Activated CD4-positive, alpha-beta T cell treated with anti-CD3 and anti-CD28 coated beads for 36 hours (primary cell): Measurements from ENCODE around the gene CLEC1B. TPM values are rescaled to one million over a fixed set of nuclear protein-coding genes. Genes with fewer than 3 reads are reported as not detected.
"Not testable (repeated sequence)": the region's sequence is repeated elsewhere in the genome, so short reads cannot be mapped to it uniquely, and the experiment has no call there.

ENCODE experiments used
- ATAC-seq: fragments of 200-7000 bp; cut with Tn5 transposase; one replicate; pipeline ENCODE4 v1.10.0; 2021; ENCODE audit warnings: mild to moderate bottlenecking, moderate library complexity
- CTCF ChIA-PET: fragments of 350-600 bp; sonication (Branson Sonifier 250); formaldehyde crosslinking; loops from one replicate; lab custom pipeline; 2021; ENCODE audit warnings: antibody characterized with exemption; lab: Charles Lee
- POLR2A ChIA-PET: fragments of 350-600 bp; sonication (Branson Sonifier 250); formaldehyde crosslinking; loops from one replicate; lab custom pipeline; 2021; ENCODE audit warnings: antibody characterized with exemption, inconsistent platforms; lab: Charles Lee
- DNase-seq: peaks from one replicate; pipeline ENCODE4 v3.0.0-alpha.2; 2020
- H3K27ac Mint-ChIP-seq: one replicate; pipeline ENCODE4 v1.8.0; 2021; ENCODE audit warnings: mixed read lengths
- H3K27me3 Mint-ChIP-seq: one replicate; pipeline ENCODE4 v1.8.0; 2021; ENCODE audit warnings: mixed read lengths
- H3K36me3 Mint-ChIP-seq: one replicate; pipeline ENCODE4 v1.8.0; 2021; ENCODE audit warnings: low read depth, mixed read lengths
- H3K4me1 Mint-ChIP-seq: one replicate; pipeline ENCODE4 v1.8.0; 2021; ENCODE audit warnings: mixed read lengths
- H3K4me3 Mint-ChIP-seq: one replicate; pipeline ENCODE4 v1.8.0; 2021; ENCODE audit warnings: mild to moderate bottlenecking, moderate library complexity, mixed read lengths
- H3K9me3 Mint-ChIP-seq: one replicate; pipeline ENCODE4 v1.8.0; 2021; ENCODE audit warnings: low read depth, mixed read lengths
- intact Hi-C, 2 experiments: fragments of 100-400 bp; cut with DNase I in 1 of 2; cut with micrococcal nuclease in 1 of 2; formaldehyde crosslinking; loops; one replicate each; pipeline versions ENCODE4 v1.14.2 to v1.15.1; 2022 to 2024; cut with DNase I, micrococcal nuclease
- total RNA-seq, 2 experiments: library from RNA; stranded (reverse); gene quantifications; one replicate each; pipeline ENCODE4 v1.2.3, GENCODE V29; 2021

The CLEC1B gene
- total RNA-seq, result not detected

DNA sequence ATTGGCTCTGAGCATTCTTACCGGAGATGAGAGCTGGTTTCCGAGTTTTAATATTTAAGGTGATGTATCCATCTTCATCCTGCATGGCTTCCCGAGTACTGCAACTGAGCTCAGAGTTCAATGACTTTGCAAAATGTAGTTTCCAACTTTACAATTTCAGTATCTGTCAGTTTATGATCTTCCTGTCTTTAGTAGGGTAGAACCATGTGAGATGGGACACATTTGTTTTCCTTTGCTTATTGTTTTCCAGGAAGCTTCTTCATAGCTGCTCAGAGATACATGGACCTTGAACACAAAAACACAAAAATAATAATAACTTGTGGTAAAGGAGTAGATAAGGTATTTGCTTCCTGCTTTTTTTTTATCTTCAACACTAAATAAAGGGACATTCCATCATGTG, at the start of gene CLEC1B:
Gene CLEC1B (minus strand): TSS at position 106 of the 400 bp plus-strand sequence. CDS start 21 bp downstream, at position 85.
- Mint-ChIP-seq H3K4me3 (no peak within 1 kb of the TSS), H3K27ac (no peak within 1 kb of the TSS), H3K27me3 (peaks cover 3% of the 10 kb centered on the region), H3K4me1 (no peaks in the 10 kb centered on the region), H3K9me3 (no peaks in the 10 kb centered on the region), H3K36me3 (no peaks in the 10 kb centered on the region)
- ChIA-PET POLR2A (no interaction called here), CTCF (interaction anchor here (0.6 to 1.5 kb wide), 5 partner anchors 8 to 185 kb away, joined by 3 to 6 read pairs (median 3); partner anchors contain the start of gene CLEC12B)
- ATAC-seq, result no peak
- no peak for DNase-seq
- intact Hi-C loops, result no loop called here

DNA sequence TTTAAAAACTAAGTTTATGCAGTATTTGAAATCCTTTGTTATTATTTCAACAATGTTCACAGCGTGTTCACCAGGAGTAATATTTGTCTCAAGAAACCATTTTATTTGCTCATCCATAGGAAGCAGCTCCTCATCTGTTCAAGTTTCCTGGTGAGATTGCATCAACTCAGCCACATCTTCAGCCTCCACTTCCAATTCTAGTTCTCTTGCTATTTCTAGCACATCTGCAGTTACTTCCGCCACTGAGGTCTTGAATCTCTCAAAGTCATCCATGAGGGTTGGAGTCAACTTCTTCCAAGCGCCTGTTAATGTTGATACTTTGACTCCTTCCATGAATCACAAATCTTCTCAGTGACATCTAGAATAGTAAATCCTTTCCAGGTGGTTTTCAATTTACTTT, 49.6 kb upstream of the CLEC1B start:
- intact Hi-C loops, result no loop called here
- Mint-ChIP-seq H3K27ac (no peak overlapping the region), H3K4me1 (peaks cover 6% of the 10 kb centered on the region), H3K4me3 (no peak overlapping the region), H3K36me3 (no peaks in the 10 kb centered on the region), H3K9me3 (no peaks in the 10 kb centered on the region), H3K27me3 (peaks cover 21% of the 10 kb centered on the region)
- POLR2A ChIA-PET, result no interaction called here
- no peak for DNase-seq
- no peak for ATAC-seq
- CTCF ChIA-PET, result interaction anchor here (1.3 kb wide), 1 partner anchor 234 kb away, joined by 4 read pairs; no protein-coding TSS in a partner anchor

- DNase-seq, result no peak
- Mint-ChIP-seq H3K9me3 (no peaks in the 10 kb centered on the region), H3K36me3 (no peaks in the 10 kb centered on the region), H3K27me3 (peaks cover 13% of the 10 kb centered on the region), H3K4me1 (no peaks in the 10 kb centered on the region), H3K4me3 (no peak overlapping the region), H3K27ac (no peak overlapping the region)
- no peak for ATAC-seq
- POLR2A ChIA-PET, result no interaction called here
- CTCF ChIA-PET, result interaction anchor here (1.0 to 1.2 kb wide), 3 partner anchors 22 to 225 kb away, joined by 3 read pairs; partner anchors contain the start of gene CLEC12B
- intact Hi-C loops, result no loop called here
Observed at GRCh38 chr12:10042167-10042566, 43.2 kb upstream of the CLEC1B start.

GRCh38 chr12:10033783-10034545, 35.0 kb upstream of the CLEC1B start:
- DNase-seq (no peak), ATAC-seq (no peak)
- H3K9me3 Mint-ChIP-seq, result no peaks in the 10 kb centered on the region
- POLR2A ChIA-PET, result no interaction called here
- H3K4me1 Mint-ChIP-seq, result no peaks in the 10 kb centered on the region
- no peaks in the 10 kb centered on the region for H3K36me3 Mint-ChIP-seq
- H3K27ac Mint-ChIP-seq, result no peak overlapping the region
- no peak overlapping the region for H3K4me3 Mint-ChIP-seq
- H3K27me3 Mint-ChIP-seq, result peaks cover 2% of the 10 kb centered on the region
- intact Hi-C loops, result loop anchor here (1.0 to 5.0 kb wide), 2 partner anchors 106 to 108 kb away; no protein-coding TSS in a partner anchor
- CTCF ChIA-PET, result interaction anchor here (0.7 to 1.8 kb wide), 7 partner anchors 11 to 118 kb away, joined by 3 to 14 read pairs (median 3); partner anchors contain the start of genes CLEC12B and CLEC7A

GRCh38 chr12:10031771-10032175, 32.9 kb upstream of the CLEC1B start:
- Mint-ChIP-seq H3K4me3 (no peak overlapping the region), H3K27ac (no peak overlapping the region), H3K36me3 (no peaks in the 10 kb centered on the region), H3K27me3 (no peaks in the 10 kb centered on the region), H3K4me1 (no peaks in the 10 kb centered on the region), H3K9me3 (no peaks in the 10 kb centered on the region)
- ChIA-PET CTCF (interaction anchor here (0.8 kb wide), 1 partner anchor 46 kb away, joined by 3 read pairs; no protein-coding TSS in a partner anchor), POLR2A (no interaction called here)
- intact Hi-C loops, result loop anchor here in 1 of 2 experiments (5.0 kb wide), 1 partner anchor 111 kb away; no protein-coding TSS in a partner anchor
- DNase-seq, result no peak
- ATAC-seq, result no peak

GRCh38 chr12:10031321-10031720, 32.4 kb upstream of the CLEC1B start:
- intact Hi-C loops, result loop anchor here in 1 of 2 experiments (5.0 kb wide), 1 partner anchor 111 kb away; no protein-coding TSS in a partner anchor
- ChIA-PET POLR2A (no interaction called here), CTCF (no interaction called here)
- H3K27me3 Mint-ChIP-seq, result peaks cover under 1% of the 10 kb centered on the region
- no peaks in the 10 kb centered on the region for H3K9me3 Mint-ChIP-seq
- no peak overlapping the region for H3K27ac Mint-ChIP-seq
- ATAC-seq, result no peak
- no peaks in the 10 kb centered on the region for H3K36me3 Mint-ChIP-seq
- no peak for DNase-seq
- H3K4me3 Mint-ChIP-seq, result no peak overlapping the region
- H3K4me1 Mint-ChIP-seq, result no peaks in the 10 kb centered on the region

GRCh38 chr12:10030446-10030845, 31.5 kb upstream of the CLEC1B start, which contains the start of gene CLEC9A:
Gene CLEC9A (plus strand): TSS chr12:10030682. CDS start chr12:10052688, 22,006 bp downstream.
- POLR2A ChIA-PET, result no interaction called here
- Mint-ChIP-seq H3K27me3 (peaks cover 2% of the 10 kb centered on the region), H3K27ac (no peak within 1 kb of the TSS), H3K4me1 (no peaks in the 10 kb centered on the region), H3K4me3 (no peak within 1 kb of the TSS), H3K36me3 (no peaks in the 10 kb centered on the region), H3K9me3 (no peaks in the 10 kb centered on the region)
- no peak for ATAC-seq
- no peak for DNase-seq
- intact Hi-C loops, result loop anchor here in 1 of 2 experiments (5.0 kb wide), 1 partner anchor 112 kb away; no protein-coding TSS in a partner anchor
- CTCF ChIA-PET, result no interaction called here

- Mint-ChIP-seq H3K27ac (no peak overlapping the region), H3K4me1 (no peaks in the 10 kb centered on the region), H3K36me3 (no peaks in the 10 kb centered on the region), H3K9me3 (no peaks in the 10 kb centered on the region), H3K27me3 (peaks cover 2% of the 10 kb centered on the region), H3K4me3 (no peak overlapping the region)
- ChIA-PET POLR2A (no interaction called here), CTCF (no interaction called here)
- no peak for ATAC-seq
- no peak for DNase-seq
- intact Hi-C loops, result loop anchor here in 1 of 2 experiments (10.0 kb wide), 1 partner anchor 283 kb away; no protein-coding TSS in a partner anchor
Observed at GRCh38 chr12:10027721-10028120, 28.8 kb upstream of the CLEC1B start.

DNA sequence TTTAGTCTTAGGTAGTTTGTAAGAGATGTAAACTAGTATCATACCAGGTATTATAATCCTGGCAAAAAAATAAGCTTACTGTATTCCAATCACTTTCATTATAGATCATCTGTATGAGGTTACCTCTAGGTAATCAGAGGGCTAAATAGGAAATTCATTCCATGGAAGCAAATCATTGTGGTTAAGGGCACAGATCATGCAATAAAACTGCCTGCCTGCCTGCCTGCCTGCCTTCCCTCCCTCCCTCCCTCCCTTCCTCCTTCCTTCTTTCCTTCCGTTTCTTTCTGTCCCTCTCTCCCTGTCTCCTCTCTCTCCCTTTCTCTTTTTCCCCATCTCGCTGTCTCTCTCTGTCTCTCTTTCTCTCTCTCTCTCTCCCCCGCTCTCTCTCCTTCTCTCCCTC, 28.4 kb upstream of the CLEC1B start:
- DNase-seq (no peak), ATAC-seq (no peak)
- CTCF ChIA-PET, result no interaction called here
- Mint-ChIP-seq H3K9me3 (no peaks in the 10 kb centered on the region), H3K36me3 (no peaks in the 10 kb centered on the region), H3K4me3 (no peak overlapping the region), H3K4me1 (no peaks in the 10 kb centered on the region), H3K27me3 (peaks cover 2% of the 10 kb centered on the region), H3K27ac (no peak overlapping the region)
- intact Hi-C loops, result loop anchor here in 1 of 2 experiments (10.0 kb wide), 1 partner anchor 283 kb away; no protein-coding TSS in a partner anchor
- POLR2A ChIA-PET, result no interaction called here

- H3K36me3 Mint-ChIP-seq, DNase-seq, H3K9me3 Mint-ChIP-seq, H3K4me1 Mint-ChIP-seq, POLR2A ChIA-PET, H3K27ac Mint-ChIP-seq, ATAC-seq, H3K27me3 Mint-ChIP-seq, H3K4me3 Mint-ChIP-seq: not testable (repeated sequence)
- intact Hi-C loops, result loop anchor here in 1 of 2 experiments (10.0 kb wide), 1 partner anchor 282 kb away; no protein-coding TSS in a partner anchor
- CTCF ChIA-PET, result interaction anchor here (0.6 kb wide), 1 partner anchor 150 kb away, joined by 3 read pairs; no protein-coding TSS in a partner anchor
Observed at GRCh38 chr12:10026666-10027065, 27.7 kb upstream of the CLEC1B start.

- intact Hi-C loops, result loop anchor here in 1 of 2 experiments (10.0 kb wide), 1 partner anchor 280 kb away; no protein-coding TSS in a partner anchor
- Mint-ChIP-seq H3K4me1 (no peaks in the 10 kb centered on the region), H3K27me3 (peaks cover 2% of the 10 kb centered on the region), H3K4me3 (no peak overlapping the region), H3K27ac (no peak overlapping the region), H3K36me3 (no peaks in the 10 kb centered on the region), H3K9me3 (no peaks in the 10 kb centered on the region)
- DNase-seq, result no peak
- CTCF ChIA-PET, result interaction anchor here (1.2 to 1.4 kb wide), 2 partner anchors 15 to 128 kb away, joined by 3 read pairs; partner anchors contain the start of gene CLEC12B
- no peak for ATAC-seq
- POLR2A ChIA-PET, result no interaction called here
Observed at GRCh38 chr12:10025236-10025635, 26.3 kb upstream of the CLEC1B start.
